ENCODE measurements around the gene IGSF9B.

- TF ChIP-seq CTCF (IDR thresholded peaks at IDR 0.05) (no peak), POLR2AphosphoS5 (IDR thresholded peaks at IDR 0.05) (no peak), POLR2A (IDR thresholded peaks at IDR 0.05) (no peak)
Observed at GRCh38 chr11:133949129-133949528, 7.6 kb downstream of the IGSF9B start.

All from prostate gland (tissue), 2 donors.